Measurements from ENCODE around the gene NNAT. TPM values are rescaled to one million over a fixed set of nuclear protein-coding genes. Genes with fewer than 3 reads are reported as not detected.

Gene NNAT
- total and polyA plus RNA-seq, 10 donors = 0.20 to 0.35 (median 0.29) TPM; not detected in 5

DNA sequence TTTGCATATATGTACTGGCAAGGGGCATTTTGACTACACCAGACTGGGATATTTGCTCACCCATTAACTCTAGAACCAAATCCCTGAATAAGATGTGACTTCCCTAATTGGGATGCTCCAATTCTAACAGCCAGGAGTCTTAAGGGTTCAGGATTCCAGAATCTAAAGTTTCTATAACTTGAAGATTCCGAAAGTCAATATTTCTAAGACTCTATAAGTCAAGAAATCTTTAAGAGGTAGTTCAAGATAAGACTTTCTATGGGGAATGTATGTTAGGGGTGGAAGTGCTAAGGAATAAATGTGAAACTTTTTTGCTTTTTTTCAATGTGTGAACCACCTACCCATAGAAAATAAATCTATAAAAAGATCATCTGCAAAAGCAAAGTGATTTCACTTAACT lies 49.4 kb downstream of the NNAT start:
- WGBS, 5 donors = 86 to 95% (median 91%) methylated on average over 1 of the region's 1 CpG
- peaks cover 0 to 67% (median 4%) of the 10 kb centered on the region in 7 donors for H3K27me3 ChIP-seq (replicated peaks in 1 of 7)
- H3K4me1 ChIP-seq = peaks cover 0 to 10% (median 0%) of the 10 kb centered on the region in 6 donors
- H3K9me3 ChIP-seq = no peaks in the 10 kb centered on the region
- no peak overlapping the region for H3K4me3 ChIP-seq
- DNase-seq = no peak
- intact Hi-C loops (cut with DNase I; ENCODE audit: low total_unique reads) = no loop called here
- H3K27ac ChIP-seq = no peak overlapping the region
- no peaks in the 10 kb centered on the region for H3K36me3 ChIP-seq
- TF ChIP-seq, protein P1, sequence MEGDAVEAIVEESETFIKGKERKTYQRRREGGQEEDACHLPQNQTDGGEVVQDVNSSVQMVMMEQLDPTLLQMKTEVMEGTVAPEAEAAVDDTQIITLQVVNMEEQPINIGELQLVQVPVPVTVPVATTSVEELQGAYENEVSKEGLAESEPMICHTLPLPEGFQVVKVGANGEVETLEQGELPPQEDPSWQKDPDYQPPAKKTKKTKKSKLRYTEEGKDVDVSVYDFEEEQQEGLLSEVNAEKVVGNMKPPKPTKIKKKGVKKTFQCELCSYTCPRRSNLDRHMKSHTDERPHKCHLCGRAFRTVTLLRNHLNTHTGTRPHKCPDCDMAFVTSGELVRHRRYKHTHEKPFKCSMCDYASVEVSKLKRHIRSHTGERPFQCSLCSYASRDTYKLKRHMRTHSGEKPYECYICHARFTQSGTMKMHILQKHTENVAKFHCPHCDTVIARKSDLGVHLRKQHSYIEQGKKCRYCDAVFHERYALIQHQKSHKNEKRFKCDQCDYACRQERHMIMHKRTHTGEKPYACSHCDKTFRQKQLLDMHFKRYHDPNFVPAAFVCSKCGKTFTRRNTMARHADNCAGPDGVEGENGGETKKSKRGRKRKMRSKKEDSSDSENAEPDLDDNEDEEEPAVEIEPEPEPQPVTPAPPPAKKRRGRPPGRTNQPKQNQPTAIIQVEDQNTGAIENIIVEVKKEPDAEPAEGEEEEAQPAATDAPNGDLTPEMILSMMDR (IDR thresholded peaks at IDR 0.05 in 8 of 11, conservative IDR thresholded peaks at IDR 0.05 in 3 of 11) = no peak
- TF ChIP-seq POLR2A (IDR thresholded peaks at IDR 0.05) (no peak), POLR2AphosphoS5 (IDR thresholded peaks at IDR 0.05) (no peak)

DNA sequence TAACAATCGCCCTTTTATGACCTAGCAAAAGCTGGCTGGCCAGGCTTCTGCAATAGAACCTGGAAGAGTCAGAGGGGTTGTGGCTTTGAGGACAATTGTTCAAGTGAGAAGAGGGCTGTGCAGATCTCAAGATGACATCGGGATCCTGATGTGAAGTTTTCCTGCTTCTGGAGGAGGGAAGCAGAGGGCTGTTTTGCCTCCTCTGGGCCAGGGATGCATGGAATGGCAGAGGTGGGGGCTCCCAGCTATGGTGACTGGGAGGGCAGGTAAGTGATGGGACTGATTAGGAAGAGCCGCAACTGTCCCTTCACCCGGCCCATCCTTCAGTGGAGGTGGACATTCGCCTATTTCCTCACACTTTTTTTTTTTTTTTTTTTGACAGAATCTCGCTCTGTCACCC lies 50.0 kb downstream of the NNAT start:
- peaks cover 0 to 15% (median 2%) of the 10 kb centered on the region in 6 donors for H3K4me1 ChIP-seq
- H3K4me3 ChIP-seq = no peak overlapping the region
- TF ChIP-seq, protein P1 (IDR thresholded peaks at IDR 0.05 in 8 of 11, conservative IDR thresholded peaks at IDR 0.05 in 3 of 11) = no peak
- no peak for TF ChIP-seq POLR2AphosphoS5 (IDR thresholded peaks at IDR 0.05)
- TF ChIP-seq POLR2A (IDR thresholded peaks at IDR 0.05) = no peak
- no peak overlapping the region for H3K27ac ChIP-seq
- H3K36me3 ChIP-seq = no peaks in the 10 kb centered on the region
- 73 to 85% (median 77%) methylated on average over 6 of the region's 6 CpGs for WGBS, 5 donors
- intact Hi-C loops (cut with DNase I; ENCODE audit: low total_unique reads) = no loop called here
- DNase-seq = no peak
- H3K9me3 ChIP-seq = no peaks in the 10 kb centered on the region
- peaks cover 0 to 61% (median 4%) of the 10 kb centered on the region in 7 donors for H3K27me3 ChIP-seq (replicated peaks in 1 of 7)

Other genes starting within 250 kb of the NNAT start
- 10 to 100 TPM; 10.7 to 24.7 (median 18.1) TPM for gene MANBAL, start 231.6 kb upstream of the NNAT start, total RNA-seq
- 10 to 100 TPM; 30.2 to 33.0 (median 32.3) TPM for gene MANBAL, start 231.6 kb upstream of the NNAT start, polyA plus RNA-seq
- 10 to 100 TPM; 27.3 to 68.0 (median 36.1) TPM for gene SRC, start 175.1 kb upstream of the NNAT start, total RNA-seq
- gene SRC, start 175.1 kb upstream of the NNAT start, polyA plus RNA-seq = 10 to 100 TPM in 2 of 3 donors, 1 to 10 TPM in 1; 7.0 to 28.7 (median 10.1) TPM
- 10 to 100 TPM; 62.5 to 94.7 (median 69.5) TPM for gene BLCAP, start 6.6 kb downstream of the NNAT start, total RNA-seq
- 10 to 100 TPM; 56.8 to 70.9 (median 59.0) TPM for gene BLCAP, start 6.6 kb downstream of the NNAT start, polyA plus RNA-seq
- 100 to 1,000 TPM in 2 of 7 donors, 10 to 100 TPM in 5; 46.5 to 135 (median 90.7) TPM for gene CTNNBL1, start 172.8 kb downstream of the NNAT start, total RNA-seq
- 100 to 1,000 TPM in 1 of 3 donors, 10 to 100 TPM in 2; 70.4 to 101 (median 75.1) TPM for gene CTNNBL1, start 172.8 kb downstream of the NNAT start, polyA plus RNA-seq

Data from spleen (tissue), 11 donors.